Nephron (organoid): ENCODE data around the gene IMPG2.

Experiments used
- H3K27ac Mint-ChIP-seq, 3 experiments: 2 replicates each; pipeline ENCODE4 v1.8.0; 2020; ENCODE audit warnings: mixed read lengths in 3 of 3, mild to moderate bottlenecking in 2 of 3, moderate library complexity in 1 of 3
- H3K27me3 Mint-ChIP-seq: 2 replicates; pipeline ENCODE4 v1.8.0; 2021; ENCODE audit warnings: low read depth, mild to moderate bottlenecking, moderate library complexity, mixed read lengths
- H3K36me3 Mint-ChIP-seq: 2 replicates; pipeline ENCODE4 v1.8.0; 2020; ENCODE audit warnings: low read depth, mixed read lengths
- H3K4me1 Mint-ChIP-seq: 2 replicates; pipeline ENCODE4 v1.8.0; 2020; ENCODE audit warnings: mixed read lengths
- H3K4me3 Mint-ChIP-seq, 3 experiments: 2 replicates each; pipeline ENCODE4 v1.8.0; 2020; ENCODE audit warnings: mild to moderate bottlenecking in 3 of 3, mixed read lengths in 3 of 3, moderate library complexity in 2 of 3
- H3K9me3 Mint-ChIP-seq: 2 replicates; pipeline ENCODE4 v1.8.0; 2020; ENCODE audit warnings: mixed read lengths
- CTCF ChIP-seq, 3 experiments: fragments of 200-600 bp; sonication (generic); IDR thresholded peaks; one replicate each; pipeline ENCODE4 v1.5.0; 2021; ENCODE audit warnings: antibody characterized with exemption in 3 of 3; ENCODE audit not compliant: unreplicated experiment in 3 of 3

Gene IMPG2

GRCh38 chr3:101303836-101304235, 16.5 kb downstream of the IMPG2 start:
- Mint-ChIP-seq H3K27me3 (no peaks in the 10 kb centered on the region), H3K27ac (no peak overlapping the region), H3K4me1 (no peaks in the 10 kb centered on the region), H3K36me3 (peaks cover 37% of the 10 kb centered on the region), H3K4me3 (no peak overlapping the region), H3K9me3 (peaks cover 41% of the 10 kb centered on the region)
- TF ChIP-seq CTCF (IDR thresholded peaks at IDR 0.05; ENCODE audit: unreplicated experiment in 3 of 3): no peak

DNA sequence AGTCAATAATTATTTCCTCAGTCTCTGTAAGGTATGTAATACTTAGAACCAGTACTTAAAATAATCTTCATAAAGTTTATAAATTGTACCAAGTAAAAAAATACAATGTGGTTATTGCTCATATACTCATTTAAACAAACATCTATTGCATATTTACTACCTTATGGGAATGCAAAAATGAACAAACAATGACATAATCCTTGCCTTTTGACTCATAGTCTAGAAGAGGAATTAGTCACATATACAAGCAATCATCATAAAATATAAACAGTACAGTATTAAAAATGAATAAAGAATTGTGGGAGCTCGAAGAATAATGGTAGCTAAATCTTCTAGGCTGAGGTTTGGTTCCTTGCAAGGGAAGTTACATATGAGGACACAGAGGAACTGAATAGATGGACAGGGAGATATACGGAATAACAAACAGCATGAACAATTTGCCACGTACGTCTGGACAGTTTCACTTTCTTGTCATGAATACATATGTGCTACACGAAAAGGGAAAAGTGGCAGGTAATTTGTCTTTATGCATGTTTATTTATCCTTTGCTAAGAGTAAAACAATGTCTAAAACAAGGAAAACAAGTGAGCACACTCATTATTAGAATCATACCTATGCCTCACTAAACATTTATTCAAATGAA, 17.2 kb downstream of the IMPG2 start:
- H3K4me3 Mint-ChIP-seq: no peak overlapping the region
- TF ChIP-seq CTCF (IDR thresholded peaks at IDR 0.05; ENCODE audit: unreplicated experiment in 3 of 3): no peak
- H3K27me3 Mint-ChIP-seq: no peaks in the 10 kb centered on the region
- no peak overlapping the region for H3K27ac Mint-ChIP-seq
- peaks cover 43% of the 10 kb centered on the region for H3K9me3 Mint-ChIP-seq
- peaks cover 35% of the 10 kb centered on the region for H3K36me3 Mint-ChIP-seq
- no peaks in the 10 kb centered on the region for H3K4me1 Mint-ChIP-seq

- Mint-ChIP-seq H3K9me3 (peaks cover 50% of the 10 kb centered on the region), H3K27ac (no peak overlapping the region), H3K36me3 (peaks cover 19% of the 10 kb centered on the region), H3K27me3 (no peaks in the 10 kb centered on the region), H3K4me1 (no peaks in the 10 kb centered on the region), H3K4me3 (no peak overlapping the region)
- TF ChIP-seq CTCF (IDR thresholded peaks at IDR 0.05; ENCODE audit: unreplicated experiment in 3 of 3): no peak
Observed at GRCh38 chr3:101300073-101300472, 20.3 kb downstream of the IMPG2 start.

- Mint-ChIP-seq H3K4me1 (no peaks in the 10 kb centered on the region), H3K9me3 (peaks cover 19% of the 10 kb centered on the region), H3K27me3 (peaks cover 5% of the 10 kb centered on the region), H3K27ac (no peak overlapping the region), H3K4me3 (no peak overlapping the region), H3K36me3 (no peaks in the 10 kb centered on the region)
- TF ChIP-seq CTCF (IDR thresholded peaks at IDR 0.05; ENCODE audit: unreplicated experiment in 3 of 3): no peak
Observed at GRCh38 chr3:101292027-101292426, 28.3 kb downstream of the IMPG2 start.

GRCh38 chr3:101288294-101288693, 32.1 kb downstream of the IMPG2 start:
- Mint-ChIP-seq H3K9me3 (peaks cover 2% of the 10 kb centered on the region), H3K27ac (no peak overlapping the region), H3K4me1 (no peaks in the 10 kb centered on the region), H3K4me3 (no peak overlapping the region), H3K27me3 (peaks cover 5% of the 10 kb centered on the region), H3K36me3 (no peaks in the 10 kb centered on the region)
- no peak for TF ChIP-seq CTCF (IDR thresholded peaks at IDR 0.05; ENCODE audit: unreplicated experiment in 3 of 3)

- Mint-ChIP-seq H3K36me3 (no peaks in the 10 kb centered on the region), H3K27ac (no peak overlapping the region), H3K27me3 (peaks cover 4% of the 10 kb centered on the region)
Observed at GRCh38 chr3:101284757-101285156, 35.6 kb downstream of the IMPG2 start.

More at GRCh38 chr3:101284757-101285156, 35.6 kb downstream of the IMPG2 start:
- Mint-ChIP-seq H3K4me3 (no peak overlapping the region), H3K9me3 (peaks cover 2% of the 10 kb centered on the region), H3K4me1 (peaks cover 15% of the 10 kb centered on the region)
- no peak for TF ChIP-seq CTCF (IDR thresholded peaks at IDR 0.05; ENCODE audit: unreplicated experiment in 3 of 3)
